H1 (cell line): ENCODE data around the gene CDYL. TPM values are rescaled to one million over a fixed set of nuclear protein-coding genes. Genes with fewer than 3 reads are reported as not detected.

ENCODE experiments used
- CTCF ChIA-PET: fragments of 300-600 bp; sonication (Branson Sonifier 250); formaldehyde crosslinking; loops from one replicate; lab custom pipeline; 2021; ENCODE audit not compliant: partially characterized antibody; lab: Charles Lee
- POLR2A ChIA-PET: fragments of 300-600 bp; sonication (Branson Sonifier 250); formaldehyde crosslinking; loops from one replicate; lab custom pipeline; 2021; ENCODE audit warnings: inconsistent platforms; ENCODE audit not compliant: partially characterized antibody; lab: Charles Lee
- DNase-seq, 2 experiments: peaks; one replicate each; pipeline versions ENCODE4 v3.0.0 to v3.0.0-alpha.2; 2010 to 2022; ENCODE audit warnings: low spot score in 2 of 2, low read depth in 1 of 2, mixed read lengths in 1 of 2
- FAIRE-seq: peaks from 2 replicates; lab custom pipeline; 2011; peaks lifted over from hg19 to GRCh38; lab: Jason Lieb, UNC
- H2AFZ ChIP-seq: 2 replicates; pipeline ENCODE4 v1.8.1; 2012; ENCODE audit warnings: low read length, inconsistent platforms
- H2AK5ac ChIP-seq: 2 replicates; pipeline ENCODE4 v1.6.1; 2013; ENCODE audit warnings: low read depth, low read length
- H2BK120ac ChIP-seq: replicated peaks from 2 replicates; pipeline ENCODE3; 2013; ENCODE audit warnings: low read depth, low read length, inconsistent platforms
- H2BK12ac ChIP-seq: 2 replicates; pipeline ENCODE4 v1.6.1; 2013; ENCODE audit warnings: low read depth, low read length
- H2BK15ac ChIP-seq: 2 replicates; pipeline ENCODE4 v1.6.1; 2013; ENCODE audit warnings: low read length
- H2BK20ac ChIP-seq: 2 replicates; pipeline ENCODE4 v1.6.1; 2013; ENCODE audit warnings: low read length
- H2BK5ac ChIP-seq: 2 replicates; pipeline ENCODE4 v1.6.1; 2013; ENCODE audit warnings: low read depth, low read length
- H3K14ac ChIP-seq: 2 replicates; pipeline ENCODE4 v1.6.1; 2013; ENCODE audit warnings: inconsistent platforms; ENCODE audit not compliant: insufficient read length
- H3K18ac ChIP-seq: 2 replicates; pipeline ENCODE4 v1.6.1; 2013; ENCODE audit warnings: low read length; ENCODE audit errors: extremely low read depth
- H3K23ac ChIP-seq: 2 replicates; pipeline ENCODE4 v1.6.1; 2013; ENCODE audit warnings: inconsistent platforms; ENCODE audit not compliant: insufficient read length
- H3K23me2 ChIP-seq: 2 replicates; pipeline ENCODE4 v1.6.1; 2013; ENCODE audit warnings: low read depth, low read length
- H3K27ac ChIP-seq: 2 replicates; pipeline ENCODE4 v1.6.1; 2011; ENCODE audit warnings: low read depth, low read length, inconsistent platforms
- H3K27me3 ChIP-seq, 4 experiments: replicated peaks in 1 of 4; 1 replicate in 1 of 4; 2 replicates in 3 of 4; pipeline versions ENCODE4 v1.6.1 to v1.8.1; 2011 to 2013; ENCODE audit warnings: low read length in 3 of 4, mild to moderate bottlenecking in 3 of 4, inconsistent platforms in 2 of 4, mixed read lengths in 2 of 4, moderate library complexity in 1 of 4; ENCODE audit not compliant: control insufficient read depth in 3 of 4, insufficient read depth in 3 of 4; ENCODE audit errors: extremely low read depth in 1 of 4
- H3K36me3 ChIP-seq, 4 experiments: 2 replicates each; pipeline versions ENCODE4 v1.6.1 to v1.8.1; 2011 to 2013; ENCODE audit warnings: mild to moderate bottlenecking in 4 of 4, low read length in 3 of 4, moderate library complexity in 2 of 4, control low read depth in 1 of 4, inconsistent platforms in 1 of 4; ENCODE audit not compliant: insufficient read depth in 4 of 4, control insufficient read depth in 2 of 4
- H3K4ac ChIP-seq: replicated peaks from 2 replicates; pipeline ENCODE3; 2013; ENCODE audit warnings: low read length, low read depth, mixed read lengths, inconsistent platforms; ENCODE audit not compliant: insufficient read length
- H3K4me1 ChIP-seq, 4 experiments: replicated peaks in 1 of 4; 1 replicate in 1 of 4; 2 replicates in 3 of 4; pipeline versions ENCODE4 v1.6.1 to v1.8.1; 2011 to 2013; ENCODE audit warnings: low read length in 3 of 4, inconsistent platforms in 2 of 4, mixed read lengths in 1 of 4; ENCODE audit not compliant: insufficient read depth in 4 of 4, control insufficient read depth in 3 of 4
- H3K4me2 ChIP-seq, 2 experiments: 2 replicates each; pipeline versions ENCODE4 v1.6.1 to v1.8.1; 2011 to 2013; ENCODE audit warnings: low read depth in 2 of 2, low read length in 2 of 2, control low read depth in 1 of 2, inconsistent platforms in 1 of 2, mild to moderate bottlenecking in 1 of 2; ENCODE audit not compliant: insufficient read depth in 1 of 2
- H3K4me3 ChIP-seq, 4 experiments: fragments of 200-600, 300-600 bp in 1 of 4; sonication (generic), shearing (Covaris generic), sonication (Bioruptor Twin) in 1 of 4; 2 replicates each; pipeline versions ENCODE4 v1.5.1 to v1.8.1; 2011 to 2016; ENCODE audit warnings: low read length in 4 of 4, low read depth in 3 of 4, control low read depth in 2 of 4, inconsistent platforms in 2 of 4, mild to moderate bottlenecking in 2 of 4, mixed read lengths in 1 of 4, moderate library complexity in 1 of 4; ENCODE audit not compliant: insufficient read depth in 2 of 4; ENCODE audit errors: extremely low read depth in 1 of 4
- H3K56ac ChIP-seq: replicated peaks from 2 replicates; pipeline ENCODE3; 2013; ENCODE audit warnings: low read depth, mild to moderate bottlenecking, mixed read lengths, low read length, inconsistent platforms; ENCODE audit not compliant: insufficient read length
- H3K79me1 ChIP-seq: 2 replicates; pipeline ENCODE4 v1.6.1; 2013; ENCODE audit warnings: low read depth, low read length, control low read depth
- H3K79me2 ChIP-seq, 2 experiments: 2 replicates each; pipeline versions ENCODE4 v1.6.1 to v1.8.1; 2012 to 2013; ENCODE audit warnings: low read length in 2 of 2, mild to moderate bottlenecking in 2 of 2, inconsistent platforms in 1 of 2; ENCODE audit not compliant: insufficient read depth in 2 of 2, control insufficient read depth in 1 of 2
- H3K9ac ChIP-seq, 4 experiments: replicated peaks in 1 of 4; 1 replicate in 1 of 4; 2 replicates in 3 of 4; pipeline versions ENCODE4 v1.6.1 to v1.8.1; 2011 to 2013; ENCODE audit warnings: low read depth in 3 of 4, low read length in 3 of 4, control low read depth in 2 of 4, mild to moderate bottlenecking in 2 of 4, moderate library complexity in 2 of 4, inconsistent platforms in 1 of 4; ENCODE audit errors: extremely low read depth in 1 of 4
- H3K9me3 ChIP-seq, 2 experiments: 2 replicates each; pipeline versions ENCODE4 v1.6.1 to v1.8.1; 2012 to 2013; ENCODE audit warnings: mild to moderate bottlenecking in 2 of 2, moderate library complexity in 2 of 2, control low read depth in 1 of 2, inconsistent platforms in 1 of 2, low read depth in 1 of 2, low read length in 1 of 2, mixed read lengths in 1 of 2; ENCODE audit not compliant: insufficient read depth in 2 of 2
- H4K20me1 ChIP-seq, 2 experiments: replicated peaks in 1 of 2; 2 replicates each; pipeline versions ENCODE3 to v1.8.1; 2011 to 2013; ENCODE audit warnings: inconsistent platforms in 2 of 2, low read length in 2 of 2, mild to moderate bottlenecking in 1 of 2; ENCODE audit not compliant: insufficient read depth in 2 of 2, control insufficient read depth in 1 of 2
- H4K5ac ChIP-seq: 2 replicates; pipeline ENCODE4 v1.6.1; 2013; ENCODE audit warnings: low read length, low read depth, mixed read lengths, inconsistent platforms; ENCODE audit not compliant: insufficient read length
- H4K8ac ChIP-seq: 2 replicates; pipeline ENCODE4 v1.8.0; 2013; ENCODE audit warnings: mild to moderate bottlenecking, moderate library complexity, low read length, inconsistent platforms; ENCODE audit not compliant: insufficient read depth; ENCODE audit errors: extremely low read depth
- H4K91ac ChIP-seq: replicated peaks from 2 replicates; pipeline ENCODE3; 2013; ENCODE audit warnings: low read length, mixed read lengths, inconsistent platforms; ENCODE audit not compliant: insufficient read length
- PHF8 ChIP-seq: fragments of 200-600 bp; sonication (generic); conservative IDR thresholded peaks from 2 replicates; pipeline ENCODE4 v1.7.1; 2012; ENCODE audit warnings: low read depth, mild to moderate bottlenecking, inconsistent platforms, low read length, moderate library complexity
- TBP ChIP-seq: IDR thresholded peaks from 2 replicates; pipeline ENCODE4 v1.6.1; 2011; ENCODE audit warnings: low read depth, low read length, improper control_type of control experiment
- whole genome bisulfite sequencing, 2 experiments: shearing (Covaris generic) in 1 of 2; methylation state at CpG; one replicate each; pipeline versions ENCODE4 v1.1.6 to v1.1.7; 2013 to 2015; ENCODE audit warnings: low lambda C conversion rate in 2 of 2, mixed read lengths in 2 of 2, inconsistent platforms in 1 of 2, low coverage in 1 of 2, missing lambda C conversion rate in 1 of 2; ENCODE audit not compliant: insufficient replicate concordance in 2 of 2, insufficient coverage in 1 of 2, insufficient read length in 1 of 2; ENCODE audit errors: extremely low coverage in 1 of 2, missing lambda C conversion rate in 1 of 2; 5-methylcytosine and 5-hydroxymethylcytosine counted together
- polyA plus RNA-seq, 7 experiments: library from polyadenylated mRNA; depleted of rRNA in 3 of 7; stranded (reverse) in 5 of 7; unstranded in 2 of 7; fragments of >200 nt in 5 of 7; fragments of 200-250 nt in 2 of 7; gene quantifications; 1 replicate in 5 of 7; 2 replicates in 1 of 7; 4 replicates in 1 of 7; pipeline versions ENCODE4 v1.2.1 to v1.2.3, GENCODE V29; 2011 to 2013; ENCODE audit warnings: missing spikeins in 2 of 7, mixed read lengths in 2 of 7
- total RNA-seq: library from RNA; stranded (reverse); fragmentation: NEBNext Ultra II Directional; extraction: Animal tissue kit (Norgen Biotek cat#: 25700); gene quantifications from 2 replicates; pipeline ENCODE4 v1.2.1, GENCODE V29; 2021

The CDYL gene
- total and polyA plus RNA-seq, 2 of the 8 experiments (the other 6 are each of a cell fraction or from before 2014, with no cell fraction given), result 56.4 to 119 TPM

DNA sequence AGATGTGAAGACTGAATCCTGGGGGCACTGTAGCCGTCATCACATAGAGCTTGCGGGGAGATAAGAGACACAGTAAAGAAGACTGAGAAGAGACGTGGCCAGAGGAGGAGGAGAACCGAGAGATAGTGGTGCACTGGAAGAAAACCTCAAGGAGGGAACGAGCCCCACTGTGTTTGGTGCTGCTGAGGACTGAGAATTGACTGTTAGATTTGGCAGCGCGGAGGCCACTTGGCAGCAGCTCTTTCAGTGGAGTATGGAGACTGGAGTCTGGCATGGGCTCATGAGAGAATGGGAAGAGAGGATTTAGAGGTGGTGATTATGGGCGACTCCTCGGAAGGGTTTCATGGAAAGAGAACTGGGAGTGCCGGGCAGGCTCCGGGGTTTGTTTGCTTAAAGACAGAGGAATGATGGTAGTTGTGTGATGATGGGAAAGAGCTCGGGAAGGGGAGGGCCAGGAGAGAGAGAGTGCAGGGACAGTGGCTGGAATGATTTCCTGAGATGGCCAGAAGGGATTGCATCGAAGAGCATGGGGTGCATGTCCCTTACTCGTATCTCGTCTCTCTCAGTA is 18.0 kb downstream of the CDYL start:
- H2BK5ac ChIP-seq, result no peak overlapping the region
- peaks cover 40 to 55% of the 10 kb centered on the region in 2 experiments for H4K20me1 ChIP-seq
- no peak overlapping the region for H2BK20ac ChIP-seq
- no peak overlapping the region for H3K23ac ChIP-seq
- peaks cover 35 to 98% of the 10 kb centered on the region in 2 experiments for H3K79me2 ChIP-seq
- no peak overlapping the region for H3K4me3 ChIP-seq
- POLR2A ChIA-PET, result no interaction called here
- H3K79me1 ChIP-seq, result peaks cover 3% of the 10 kb centered on the region
- no peak for FAIRE-seq
- H3K14ac ChIP-seq, result no peak overlapping the region
- no peak for DNase-seq
- no peak overlapping the region for H4K5ac ChIP-seq
- no peak overlapping the region for H2AFZ ChIP-seq
- no peak overlapping the region for H3K56ac ChIP-seq
- H2BK15ac ChIP-seq, result no peak overlapping the region
- no peak overlapping the region for H3K4ac ChIP-seq
- H4K8ac ChIP-seq, result no peak overlapping the region
- peak overlapping the region; percentile 9 to 56; a peak in 3 of 4 replicates for H3K4me2 ChIP-seq
- no peak overlapping the region for H3K27ac ChIP-seq
- 72% methylated on average over 15 of the region's 15 CpGs; no CpG with 5 or more reads in 1 of the 2 experiments for WGBS, 2 experiments
- no peak overlapping the region for H4K91ac ChIP-seq
- H2BK120ac ChIP-seq, result no peak overlapping the region
- H2BK12ac ChIP-seq, result no peak overlapping the region
- no peak for TF ChIP-seq TBP
- TF ChIP-seq PHF8, result no peak
- TF ChIP-seq, all 59 proteins: peak for 0
- 0 out of 2 replicates have a peak overlapping the region, but pooled peaks have one; percentile 39 for H3K18ac ChIP-seq
- no peaks in the 10 kb centered on the region for H3K36me3 ChIP-seq
- no peaks in the 10 kb centered on the region; the same call in 1 of the 2 replicates for H3K23me2 ChIP-seq
- H3K9ac ChIP-seq, result no peak overlapping the region
- H3K27me3 ChIP-seq, result no peaks in the 10 kb centered on the region
- H2AK5ac ChIP-seq, result no peak overlapping the region
- H3K9me3 ChIP-seq, result no peaks in the 10 kb centered on the region
- CTCF ChIA-PET, result interaction anchor here (0.6 to 1.2 kb wide), 4 partner anchors 10 to 445 kb away, joined by 3 to 5 read pairs (median 3); no protein-coding TSS in a partner anchor
- peaks cover 0 to 11% (median 6%) of the 10 kb centered on the region in 4 experiments; a peak in 4 of 7 replicates for H3K4me1 ChIP-seq
